ENCODE measurements around the gene CNDP2.

Gene CNDP2

GRCh38 chr18:74501386-74501785, 5.2 kb downstream of the CNDP2 start:
- no peak for DNase-seq

GRCh38 chr18:74503137-74503536, 7.0 kb downstream of the CNDP2 start:
- DNase-seq, result no peak

GRCh38 chr18:74505776-74506175, 9.6 kb downstream of the CNDP2 start:
- DNase-seq, result no peak

- no peak for DNase-seq
Measured at GRCh38 chr18:74506448-74507084, 10.4 kb downstream of the CNDP2 start.

- DNase-seq, result no peak
Measured at GRCh38 chr18:74507097-74507881, 11.1 kb downstream of the CNDP2 start.

- no peak for DNase-seq
Measured at GRCh38 chr18:74507927-74508326, 11.8 kb downstream of the CNDP2 start.

- DNase-seq, result no peak
Measured at GRCh38 chr18:74508366-74508765, 12.2 kb downstream of the CNDP2 start.

GRCh38 chr18:74508821-74509225, 12.7 kb downstream of the CNDP2 start:
- DNase-seq, result no peak

GRCh38 chr18:74509856-74510769, 13.9 kb downstream of the CNDP2 start:
- DNase-seq, result no peak

- no peak for DNase-seq
Measured at GRCh38 chr18:74510770-74511095, 14.6 kb downstream of the CNDP2 start.

GRCh38 chr18:74511823-74512222, 15.7 kb downstream of the CNDP2 start:
- no peak for DNase-seq

- DNase-seq, result no peak
Measured at GRCh38 chr18:74512321-74513053, 16.3 kb downstream of the CNDP2 start.

GRCh38 chr18:74513149-74513882, 17.2 kb downstream of the CNDP2 start:
- DNase-seq, result no peak

GRCh38 chr18:74513883-74514205, 17.7 kb downstream of the CNDP2 start:
- no peak for DNase-seq

- DNase-seq, result no peak
Measured at GRCh38 chr18:74514860-74515495, 18.8 kb downstream of the CNDP2 start.

- no peak for DNase-seq
Measured at GRCh38 chr18:74515620-74516231, 19.6 kb downstream of the CNDP2 start.

GRCh38 chr18:74516271-74517235, 20.4 kb downstream of the CNDP2 start:
- DNase-seq, result no peak

- no peak for DNase-seq
Measured at GRCh38 chr18:74517236-74517630, 21.1 kb downstream of the CNDP2 start.

GRCh38 chr18:74518456-74519295, 22.5 kb downstream of the CNDP2 start:
- no peak for DNase-seq
